ENCODE results near the gene ATP11B.

Gene ATP11B

GRCh38 chr3:182783106-182783505 is 10.2 kb upstream of the ATP11B start:
- Histone ChIP-seq H3K27me3 (ENCODE audit: insufficient read depth, low read depth, severe bottlenecking) (no peaks in the 10 kb centered on the region), H3K36me3 (no peaks in the 10 kb centered on the region), H3K27ac (no peak overlapping the region), H3K9me3 (ENCODE audit: severe bottlenecking) (no peaks in the 10 kb centered on the region), H3K4me3 (ENCODE audit: low read depth, low read length) (no peak overlapping the region)
- no peak for TF ChIP-seq CTCF (IDR thresholded peaks at IDR 0.05; ENCODE audit: low read depth, low read length)
- no peak for DNase-seq

- Histone ChIP-seq H3K27ac (no peak overlapping the region), H3K27me3 (ENCODE audit: insufficient read depth, low read depth, severe bottlenecking) (no peaks in the 10 kb centered on the region), H3K4me3 (ENCODE audit: low read depth, low read length) (no peak overlapping the region), H3K9me3 (ENCODE audit: severe bottlenecking) (no peaks in the 10 kb centered on the region), H3K36me3 (no peaks in the 10 kb centered on the region)
- no peak for TF ChIP-seq CTCF (IDR thresholded peaks at IDR 0.05; ENCODE audit: low read depth, low read length)
- DNase-seq = no peak
Measured at GRCh38 chr3:182784542-182784941, 8.8 kb upstream of the ATP11B start.

- no peak for DNase-seq
- Histone ChIP-seq H3K36me3 (no peaks in the 10 kb centered on the region), H3K27me3 (ENCODE audit: insufficient read depth, low read depth, severe bottlenecking) (no peaks in the 10 kb centered on the region), H3K27ac (no peak overlapping the region), H3K4me3 (ENCODE audit: low read depth, low read length) (no peak overlapping the region), H3K9me3 (ENCODE audit: severe bottlenecking) (no peaks in the 10 kb centered on the region)
- TF ChIP-seq CTCF (IDR thresholded peaks at IDR 0.05; ENCODE audit: low read depth, low read length) = no peak
Measured at GRCh38 chr3:182785142-182785541, 8.2 kb upstream of the ATP11B start.

GRCh38 chr3:182785756-182786155 is 7.5 kb upstream of the ATP11B start:
- no peak overlapping the region for H3K27ac ChIP-seq
- TF ChIP-seq CTCF (IDR thresholded peaks at IDR 0.05; ENCODE audit: low read depth, low read length) = no peak
- no peaks in the 10 kb centered on the region for H3K36me3 ChIP-seq
- no peak overlapping the region for H3K4me3 ChIP-seq (ENCODE audit: low read depth, low read length)
- H3K9me3 ChIP-seq (ENCODE audit: severe bottlenecking) = no peaks in the 10 kb centered on the region
- H3K27me3 ChIP-seq (ENCODE audit: insufficient read depth, low read depth, severe bottlenecking) = no peaks in the 10 kb centered on the region
- DNase-seq = no peak

GRCh38 chr3:182786564-182787196 is 6.6 kb upstream of the ATP11B start:
- H3K4me3 ChIP-seq (ENCODE audit: low read depth, low read length) = no peak overlapping the region
- H3K36me3 ChIP-seq = no peaks in the 10 kb centered on the region
- no peaks in the 10 kb centered on the region for H3K9me3 ChIP-seq (ENCODE audit: severe bottlenecking)
- H3K27me3 ChIP-seq (ENCODE audit: insufficient read depth, low read depth, severe bottlenecking) = no peaks in the 10 kb centered on the region
- no peak for TF ChIP-seq CTCF (IDR thresholded peaks at IDR 0.05; ENCODE audit: low read depth, low read length)
- H3K27ac ChIP-seq = no peak overlapping the region
- no peak for DNase-seq

Measured in WERI-Rb-1 (cell line).